ENCODE results near the gene OR6J1.
A peak's percentile ranks its signal among the peaks of the same experiment; 100 is the strongest.
"Not testable (repeated sequence)": the region's sequence is repeated elsewhere in the genome, so short reads cannot be mapped to it uniquely, and the experiment has no call there.

OR6J1 gene

DNA sequence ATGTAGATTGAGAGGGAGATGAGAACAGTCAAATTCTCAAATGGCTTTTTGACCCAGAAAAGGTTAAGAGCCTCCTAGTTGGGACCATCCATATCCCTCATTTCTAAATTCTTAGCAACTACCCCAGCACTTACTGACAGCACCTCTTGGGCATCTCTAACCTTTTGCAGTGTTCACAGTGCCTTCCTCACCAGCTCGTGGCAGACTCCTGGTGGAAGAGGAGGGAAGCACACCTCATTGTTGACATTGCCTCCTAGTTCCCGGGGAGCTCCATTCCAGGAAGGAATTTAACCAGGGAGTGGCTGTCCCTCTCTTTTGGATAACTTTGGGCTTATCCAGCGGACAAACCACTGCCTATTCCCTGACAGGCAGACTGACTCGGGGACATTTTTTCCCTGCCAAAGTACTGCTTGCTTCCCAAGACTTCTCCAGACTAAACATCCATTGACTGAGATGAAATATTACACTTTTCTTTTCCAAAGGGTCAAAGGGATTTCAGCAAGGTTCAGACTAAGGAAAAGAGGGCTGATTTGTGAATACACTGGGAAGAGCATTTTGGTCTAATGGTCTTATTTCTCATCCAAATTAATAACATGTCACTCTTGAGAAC lies 9.0 kb upstream of the OR6J1 start:
- H3K4me3 ChIP-seq (ENCODE audit: low read length in 2 of 2): no peak overlapping the region
- no peak overlapping the region for H3K27ac ChIP-seq (ENCODE audit: low read depth in 2 of 2, low read length in 2 of 2)
- H3K9ac ChIP-seq (ENCODE audit: low read depth in 1 of 2, low read length in 2 of 2): no peak overlapping the region
- H3K27me3 ChIP-seq (ENCODE audit: control insufficient read depth in 2 of 2, insufficient read depth in 2 of 2, low read length in 2 of 2): no peaks in the 10 kb centered on the region
- H3K36me3 ChIP-seq (ENCODE audit: control insufficient read depth in 2 of 2, insufficient read depth in 2 of 2, low read length in 2 of 2): no peaks in the 10 kb centered on the region
- H3K9me3 ChIP-seq (ENCODE audit: control insufficient read depth in 2 of 2, low read length in 2 of 2): no peaks in the 10 kb centered on the region
- peaks cover 5 to 7% of the 10 kb centered on the region in 2 donors for H3K4me1 ChIP-seq (ENCODE audit: control insufficient read depth in 2 of 2, insufficient read depth in 2 of 2, low read length in 2 of 2)

DNA sequence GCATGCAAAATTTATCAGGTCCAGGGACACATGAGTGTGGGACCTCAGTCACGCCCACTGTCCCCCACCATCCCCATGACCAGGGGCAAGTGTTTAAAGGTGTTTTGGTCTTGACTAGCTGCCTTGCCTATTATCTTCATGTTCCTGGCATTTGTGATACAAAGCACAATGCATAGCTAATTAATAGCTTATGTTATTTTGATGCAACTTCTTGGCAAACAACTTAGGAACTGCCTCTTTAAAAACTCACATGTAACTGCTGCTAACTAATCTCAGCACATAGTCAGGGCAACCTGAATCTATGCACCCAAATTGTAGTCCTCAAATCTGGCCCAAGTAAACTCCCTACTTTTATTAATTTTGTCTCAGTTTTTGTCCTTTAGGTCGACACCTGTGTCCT lies 7.4 kb upstream of the OR6J1 start:
- no peaks in the 10 kb centered on the region for H3K9me3 ChIP-seq (ENCODE audit: control insufficient read depth in 2 of 2, low read length in 2 of 2)
- H3K9ac ChIP-seq (ENCODE audit: low read depth in 1 of 2, low read length in 2 of 2): no peak overlapping the region
- no peaks in the 10 kb centered on the region for H3K27me3 ChIP-seq (ENCODE audit: control insufficient read depth in 2 of 2, insufficient read depth in 2 of 2, low read length in 2 of 2)
- H3K36me3 ChIP-seq (ENCODE audit: control insufficient read depth in 2 of 2, insufficient read depth in 2 of 2, low read length in 2 of 2): no peaks in the 10 kb centered on the region
- no peaks in the 10 kb centered on the region for H3K4me1 ChIP-seq (ENCODE audit: control insufficient read depth in 2 of 2, insufficient read depth in 2 of 2, low read length in 2 of 2)
- no peak overlapping the region for H3K27ac ChIP-seq (ENCODE audit: low read depth in 2 of 2, low read length in 2 of 2)
- H3K4me3 ChIP-seq (ENCODE audit: low read length in 2 of 2): no peak overlapping the region

DNA sequence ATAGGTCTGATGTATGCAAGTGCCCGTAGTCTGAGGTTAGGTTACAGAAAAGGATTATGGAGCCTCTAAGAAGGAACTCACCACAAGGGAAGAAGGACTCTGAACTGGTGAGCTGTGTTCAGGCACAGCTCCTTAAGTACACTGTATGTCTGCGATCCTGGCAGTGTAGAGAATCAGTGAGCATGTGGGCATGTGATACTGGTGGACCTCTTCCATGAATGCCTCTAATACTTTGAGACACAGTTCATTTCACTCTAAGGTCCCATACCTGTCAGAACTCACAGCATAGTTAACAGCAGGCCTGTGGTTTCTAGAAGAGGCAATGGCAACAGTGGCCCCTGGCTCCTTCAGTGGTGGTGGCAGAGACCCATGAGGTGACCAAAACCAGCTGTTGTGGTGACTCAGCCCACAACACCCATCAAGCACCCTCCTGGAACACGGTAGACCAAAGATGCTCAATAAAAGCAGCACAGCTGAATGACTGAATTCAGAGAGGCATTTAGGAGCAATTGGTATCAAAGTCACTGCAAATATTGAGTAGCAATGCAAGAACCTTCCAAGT lies 6.9 kb upstream of the OR6J1 start:
- no peaks in the 10 kb centered on the region for H3K4me1 ChIP-seq (ENCODE audit: control insufficient read depth in 2 of 2, insufficient read depth in 2 of 2, low read length in 2 of 2)
- H3K36me3 ChIP-seq (ENCODE audit: control insufficient read depth in 2 of 2, insufficient read depth in 2 of 2, low read length in 2 of 2): no peaks in the 10 kb centered on the region
- no peak overlapping the region for H3K9ac ChIP-seq (ENCODE audit: low read depth in 1 of 2, low read length in 2 of 2)
- no peaks in the 10 kb centered on the region for H3K27me3 ChIP-seq (ENCODE audit: control insufficient read depth in 2 of 2, insufficient read depth in 2 of 2, low read length in 2 of 2)
- H3K4me3 ChIP-seq (ENCODE audit: low read length in 2 of 2): no peak overlapping the region
- H3K9me3 ChIP-seq (ENCODE audit: control insufficient read depth in 2 of 2, low read length in 2 of 2): no peaks in the 10 kb centered on the region
- no peak overlapping the region for H3K27ac ChIP-seq (ENCODE audit: low read depth in 2 of 2, low read length in 2 of 2)

DNA sequence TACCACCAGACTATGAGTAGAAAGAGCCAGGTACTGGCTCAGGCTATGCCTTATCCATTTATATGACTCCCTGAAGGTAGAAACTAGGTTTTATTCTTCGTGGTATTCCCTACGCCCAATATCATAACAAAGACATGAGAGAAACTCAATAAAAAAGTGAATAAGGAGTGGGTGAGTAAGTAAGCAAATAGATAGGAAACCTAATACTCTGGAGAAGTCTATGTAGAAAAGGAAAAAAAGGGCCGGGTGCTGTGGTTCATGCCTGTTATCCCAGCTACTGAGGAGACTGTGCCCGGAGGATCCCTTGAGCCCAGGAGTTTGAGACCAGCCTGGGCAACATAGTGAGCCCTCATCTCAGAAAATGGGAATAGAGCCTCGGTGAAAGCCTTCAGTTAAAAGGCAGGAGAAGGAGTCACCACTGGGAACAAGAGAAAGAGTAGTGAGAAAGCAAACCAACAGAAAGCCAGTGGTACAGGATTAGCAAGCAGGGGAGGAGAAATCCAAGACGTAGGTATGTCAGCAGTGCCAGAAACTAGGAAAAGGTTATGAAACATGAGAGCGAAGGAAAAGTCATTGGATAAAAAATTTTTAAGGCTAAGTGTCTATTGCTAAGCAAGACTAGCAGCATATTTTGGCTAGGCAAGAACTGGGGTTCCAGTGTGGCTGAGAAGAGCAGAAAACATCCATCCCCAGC lies 6.0 kb upstream of the OR6J1 start:
- H3K9me3 ChIP-seq (ENCODE audit: control insufficient read depth in 2 of 2, low read length in 2 of 2): no peaks in the 10 kb centered on the region
- no peaks in the 10 kb centered on the region for H3K27me3 ChIP-seq (ENCODE audit: control insufficient read depth in 2 of 2, insufficient read depth in 2 of 2, low read length in 2 of 2)
- H3K4me3 ChIP-seq (ENCODE audit: low read length in 2 of 2): no peak overlapping the region
- no peaks in the 10 kb centered on the region for H3K4me1 ChIP-seq (ENCODE audit: control insufficient read depth in 2 of 2, insufficient read depth in 2 of 2, low read length in 2 of 2)
- H3K9ac ChIP-seq (ENCODE audit: low read depth in 1 of 2, low read length in 2 of 2): no peak overlapping the region
- no peaks in the 10 kb centered on the region for H3K36me3 ChIP-seq (ENCODE audit: control insufficient read depth in 2 of 2, insufficient read depth in 2 of 2, low read length in 2 of 2)
- no peak overlapping the region for H3K27ac ChIP-seq (ENCODE audit: low read depth in 2 of 2, low read length in 2 of 2)

DNA sequence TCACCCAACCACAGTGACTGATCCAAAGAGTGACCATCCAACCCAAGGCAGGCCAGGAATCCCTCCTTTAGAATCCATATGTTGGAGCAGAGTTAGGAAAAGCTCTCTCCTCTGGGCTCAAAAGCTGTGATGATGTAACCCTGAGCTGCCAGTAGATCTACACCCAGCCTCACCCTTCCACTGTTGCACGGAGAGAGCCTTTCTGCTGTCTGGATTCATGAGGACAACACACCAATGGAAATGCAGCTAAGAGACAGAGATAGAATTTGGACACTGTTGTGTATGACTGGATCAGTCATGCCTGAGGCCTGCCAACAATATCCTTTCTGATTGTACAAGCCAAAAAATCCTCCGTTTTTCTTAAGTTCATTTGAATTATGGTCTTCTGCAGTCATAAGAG lies 4.4 kb upstream of the OR6J1 start:
- H3K27ac ChIP-seq (ENCODE audit: low read depth in 2 of 2, low read length in 2 of 2): no peak overlapping the region
- H3K4me1 ChIP-seq (ENCODE audit: control insufficient read depth in 2 of 2, insufficient read depth in 2 of 2, low read length in 2 of 2): peaks cover 0 to 2% of the 10 kb centered on the region in 2 donors
- H3K9ac ChIP-seq (ENCODE audit: low read depth in 1 of 2, low read length in 2 of 2): no peak overlapping the region
- no peaks in the 10 kb centered on the region for H3K27me3 ChIP-seq (ENCODE audit: control insufficient read depth in 2 of 2, insufficient read depth in 2 of 2, low read length in 2 of 2)
- no peaks in the 10 kb centered on the region for H3K36me3 ChIP-seq (ENCODE audit: control insufficient read depth in 2 of 2, insufficient read depth in 2 of 2, low read length in 2 of 2)
- no peaks in the 10 kb centered on the region for H3K9me3 ChIP-seq (ENCODE audit: control insufficient read depth in 2 of 2, low read length in 2 of 2)
- no peak overlapping the region for H3K4me3 ChIP-seq (ENCODE audit: low read length in 2 of 2)

DNA sequence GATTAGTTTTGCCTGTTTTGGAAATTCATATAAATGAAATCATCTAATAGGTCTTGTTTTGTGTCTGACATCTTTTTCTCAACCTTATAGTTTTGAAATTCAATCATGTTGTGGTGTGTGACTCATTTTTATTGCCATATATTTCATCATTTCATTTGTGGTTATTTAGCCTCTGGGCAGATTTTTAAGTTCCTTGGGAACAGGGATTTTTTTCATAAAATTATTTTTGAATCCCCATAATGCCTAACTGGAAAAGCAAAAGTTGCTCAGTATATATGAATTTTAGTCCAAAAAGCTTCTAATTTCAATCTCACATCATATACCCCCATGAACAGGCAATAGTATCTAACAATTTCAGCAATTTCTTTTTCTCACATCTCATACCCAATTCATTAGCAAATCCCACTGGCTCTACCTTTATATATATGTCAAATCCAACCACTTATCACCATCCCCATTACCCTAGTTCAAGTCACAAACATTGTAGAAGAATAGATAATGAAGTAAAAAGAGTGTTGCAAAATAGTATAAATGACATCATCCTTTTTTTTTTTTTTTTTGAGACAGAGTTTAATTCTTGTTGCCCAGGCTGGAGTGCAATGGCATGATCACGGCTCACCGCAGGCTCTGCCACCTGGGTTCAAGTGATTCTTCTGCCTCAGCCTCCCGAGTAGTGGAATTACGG lies 2.6 kb upstream of the OR6J1 start:
- no peaks in the 10 kb centered on the region for H3K36me3 ChIP-seq (ENCODE audit: control insufficient read depth in 2 of 2, insufficient read depth in 2 of 2, low read length in 2 of 2)
- H3K9me3 ChIP-seq (ENCODE audit: control insufficient read depth in 2 of 2, low read length in 2 of 2): no peaks in the 10 kb centered on the region
- no peaks in the 10 kb centered on the region for H3K27me3 ChIP-seq (ENCODE audit: control insufficient read depth in 2 of 2, insufficient read depth in 2 of 2, low read length in 2 of 2)
- H3K4me3 ChIP-seq (ENCODE audit: low read length in 2 of 2): no peak overlapping the region
- peaks cover 0 to 2% of the 10 kb centered on the region in 2 donors for H3K4me1 ChIP-seq (ENCODE audit: control insufficient read depth in 2 of 2, insufficient read depth in 2 of 2, low read length in 2 of 2)
- H3K9ac ChIP-seq (ENCODE audit: low read depth in 1 of 2, low read length in 2 of 2): no peak overlapping the region
- no peak overlapping the region for H3K27ac ChIP-seq (ENCODE audit: low read depth in 2 of 2, low read length in 2 of 2)

DNA sequence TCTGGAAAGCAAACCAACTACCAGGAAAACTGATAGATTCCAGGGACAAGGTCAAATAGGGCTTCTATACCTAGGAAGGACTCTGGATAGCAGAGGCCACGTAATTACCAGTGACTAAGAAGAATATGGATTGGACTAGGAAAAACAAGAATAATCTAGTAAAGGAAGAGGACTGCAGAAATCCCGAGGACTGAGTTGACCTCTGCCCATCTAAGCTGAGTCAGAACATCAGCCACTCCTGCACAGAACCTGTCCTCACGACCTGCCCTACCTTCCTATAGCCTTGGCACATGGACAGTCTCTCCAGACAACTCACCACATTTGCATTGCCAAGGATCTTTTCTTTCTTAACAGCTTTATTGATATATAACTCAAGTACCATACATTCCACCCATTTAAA lies 2.3 kb downstream of the OR6J1 start:
- Histone ChIP-seq H3K9me3 (ENCODE audit: control insufficient read depth in 2 of 2, low read length in 2 of 2) (no peaks in the 10 kb centered on the region), H3K36me3 (ENCODE audit: control insufficient read depth in 2 of 2, insufficient read depth in 2 of 2, low read length in 2 of 2) (no peaks in the 10 kb centered on the region), H3K9ac (ENCODE audit: low read depth in 1 of 2, low read length in 2 of 2) (no peak overlapping the region), H3K27ac (ENCODE audit: low read depth in 2 of 2, low read length in 2 of 2) (peak overlapping the region in 1 of 2 donors; percentile 52), H3K27me3 (ENCODE audit: control insufficient read depth in 2 of 2, insufficient read depth in 2 of 2, low read length in 2 of 2) (no peaks in the 10 kb centered on the region), H3K4me3 (ENCODE audit: low read length in 2 of 2) (no peak overlapping the region), H3K4me1 (ENCODE audit: control insufficient read depth in 2 of 2, insufficient read depth in 2 of 2, low read length in 2 of 2) (peaks cover 0 to 2% of the 10 kb centered on the region in 2 donors)

DNA sequence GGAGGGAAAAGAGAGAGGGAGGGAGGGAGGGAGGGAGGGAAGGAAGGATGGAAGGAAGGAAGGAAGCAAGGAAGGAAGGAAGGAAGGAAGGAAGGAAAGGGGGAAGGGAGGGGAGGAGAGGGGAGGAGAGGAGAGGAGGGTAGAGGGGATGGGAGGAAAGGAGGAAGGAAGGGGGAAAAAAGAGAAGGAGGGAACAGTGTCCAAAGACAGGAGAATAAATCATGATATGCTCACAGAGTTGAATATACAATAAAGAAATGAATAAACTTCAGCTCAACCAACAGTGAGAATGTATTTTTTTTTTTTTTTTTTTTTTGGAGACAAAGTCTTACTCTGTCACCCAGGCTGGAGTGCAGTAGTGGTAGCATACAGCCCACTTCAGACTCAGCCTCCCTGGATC lies 4.0 kb downstream of the OR6J1 start:
- H3K4me3 ChIP-seq (ENCODE audit: low read length in 2 of 2): no peak overlapping the region
- no peak overlapping the region for H3K9ac ChIP-seq (ENCODE audit: low read depth in 1 of 2, low read length in 2 of 2)
- no peaks in the 10 kb centered on the region for H3K27me3 ChIP-seq (ENCODE audit: control insufficient read depth in 2 of 2, insufficient read depth in 2 of 2, low read length in 2 of 2)
- no peaks in the 10 kb centered on the region for H3K9me3 ChIP-seq (ENCODE audit: control insufficient read depth in 2 of 2, low read length in 2 of 2)
- H3K4me1 ChIP-seq (ENCODE audit: control insufficient read depth in 2 of 2, insufficient read depth in 2 of 2, low read length in 2 of 2): peaks cover 0 to 2% of the 10 kb centered on the region in 2 donors
- H3K27ac ChIP-seq (ENCODE audit: low read depth in 2 of 2, low read length in 2 of 2): no peak overlapping the region
- H3K36me3 ChIP-seq (ENCODE audit: control insufficient read depth in 2 of 2, insufficient read depth in 2 of 2, low read length in 2 of 2): no peaks in the 10 kb centered on the region

DNA sequence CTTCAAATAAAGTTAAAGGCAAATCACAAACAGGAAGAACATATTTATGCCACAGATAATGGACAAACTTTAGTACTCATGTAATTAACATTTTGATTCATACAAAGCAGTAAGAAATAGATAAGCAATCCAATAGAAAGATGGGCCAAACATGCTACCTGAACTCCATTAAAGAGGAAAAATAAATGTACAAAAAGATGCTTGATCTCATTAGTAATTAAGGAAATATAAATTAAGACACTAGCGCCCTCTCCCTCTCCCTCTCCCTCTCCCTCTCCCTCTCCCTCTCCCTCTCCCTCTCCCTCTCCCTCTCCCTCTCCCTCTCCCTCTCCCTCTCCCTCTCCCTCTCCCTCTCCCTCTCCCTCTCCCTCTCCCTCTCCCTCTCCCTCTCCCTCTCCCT lies 8.2 kb downstream of the OR6J1 start:
- not testable (repeated sequence) for H3K36me3 ChIP-seq (ENCODE audit: control insufficient read depth in 2 of 2, insufficient read depth in 2 of 2, low read length in 2 of 2); H3K4me3 ChIP-seq (ENCODE audit: low read length in 2 of 2); H3K9me3 ChIP-seq (ENCODE audit: control insufficient read depth in 2 of 2, low read length in 2 of 2); H3K27me3 ChIP-seq (ENCODE audit: control insufficient read depth in 2 of 2, insufficient read depth in 2 of 2, low read length in 2 of 2); H3K4me1 ChIP-seq (ENCODE audit: control insufficient read depth in 2 of 2, insufficient read depth in 2 of 2, low read length in 2 of 2); H3K9ac ChIP-seq (ENCODE audit: low read depth in 1 of 2, low read length in 2 of 2); H3K27ac ChIP-seq (ENCODE audit: low read depth in 2 of 2, low read length in 2 of 2)

DNA sequence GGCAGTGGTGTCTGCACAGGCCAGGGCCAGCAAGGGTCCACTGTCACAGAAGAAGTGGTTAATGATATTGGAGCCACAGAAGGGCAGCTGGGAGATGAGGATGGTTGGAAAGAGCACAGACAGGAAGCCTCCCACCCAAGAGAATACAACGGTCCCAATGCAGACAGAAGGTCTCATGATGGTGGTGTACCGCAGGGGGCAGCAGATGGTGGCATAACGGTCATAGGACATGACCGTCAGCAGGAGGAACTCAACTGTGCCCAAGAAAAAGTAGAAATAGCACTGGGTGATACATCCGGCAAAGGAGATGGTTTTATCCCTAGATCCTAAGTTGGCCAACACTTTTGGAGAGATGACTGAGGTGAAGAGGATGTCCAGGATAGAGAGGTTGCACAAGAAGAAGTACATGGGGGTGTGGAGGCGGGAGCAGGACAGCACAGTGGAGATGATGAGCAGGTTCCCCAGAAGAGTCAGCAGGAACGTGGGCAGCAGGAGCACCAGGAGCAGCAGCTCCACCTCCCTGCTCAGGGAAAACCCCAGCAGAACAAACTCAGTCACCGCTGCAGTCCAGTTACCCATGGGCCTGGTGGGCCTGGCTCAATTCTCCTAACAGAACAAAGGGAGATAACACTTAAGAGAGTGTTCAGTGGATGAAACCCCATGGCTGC lies 9.8 kb downstream of the OR6J1 start:
- Histone ChIP-seq H3K4me3 (ENCODE audit: low read length in 2 of 2) (no peak overlapping the region), H3K36me3 (ENCODE audit: control insufficient read depth in 2 of 2, insufficient read depth in 2 of 2, low read length in 2 of 2) (no peaks in the 10 kb centered on the region), H3K27me3 (ENCODE audit: control insufficient read depth in 2 of 2, insufficient read depth in 2 of 2, low read length in 2 of 2) (no peaks in the 10 kb centered on the region), H3K9me3 (ENCODE audit: control insufficient read depth in 2 of 2, low read length in 2 of 2) (no peaks in the 10 kb centered on the region), H3K9ac (ENCODE audit: low read depth in 1 of 2, low read length in 2 of 2) (no peak overlapping the region), H3K4me1 (ENCODE audit: control insufficient read depth in 2 of 2, insufficient read depth in 2 of 2, low read length in 2 of 2) (no peaks in the 10 kb centered on the region), H3K27ac (ENCODE audit: low read depth in 2 of 2, low read length in 2 of 2) (no peak overlapping the region)

All from mucosa of rectum (tissue), 2 donors.